Naive thymus-derived CD8-positive, alpha-beta T cell (primary cell): Measurements from ENCODE around the gene EHF. TPM values are rescaled to one million over a fixed set of nuclear protein-coding genes. Genes with fewer than 3 reads are reported as not detected.

Experiments
- ATAC-seq, 2 donors: fragments of 150-1000 bp; cut with Tn5 transposase in 1 of 2; sonication (Bioruptor Pico), chemical (Tn5 transposase) in 1 of 2; 1 replicate in 1 of 2; 2 replicates in 1 of 2; pipeline ENCODE4 v1.10.0; 2021; ENCODE audit warnings: mild to moderate bottlenecking in 2 of 2, moderate library complexity in 2 of 2
- POLR2A ChIA-PET: fragments of 350-600 bp; sonication (Branson Sonifier 250); formaldehyde crosslinking; loops from one replicate; lab custom pipeline; 2021; ENCODE audit warnings: antibody characterized with exemption; lab: Charles Lee
- DNase-seq, 10 donors: peaks; one replicate each; pipeline versions ENCODE4 v3.0.0 to v3.0.0-alpha.2; 2020 to 2022
- H3K27ac Mint-ChIP-seq, 10 donors: one replicate each; pipeline ENCODE4 v1.8.0; 2020 to 2022; ENCODE audit warnings: mild to moderate bottlenecking in 10 of 10, mixed read lengths in 10 of 10, moderate library complexity in 4 of 10, inconsistent platforms in 1 of 10
- H3K27me3 Mint-ChIP-seq, 5 donors: one replicate each; pipeline ENCODE4 v1.8.0; 2021 to 2022; ENCODE audit warnings: mixed read lengths in 5 of 5
- H3K36me3 Mint-ChIP-seq, 3 donors: one replicate each; pipeline ENCODE4 v1.8.0; 2020 to 2022; ENCODE audit warnings: mixed read lengths in 3 of 3, mild to moderate bottlenecking in 2 of 3, inconsistent platforms in 1 of 3
- H3K4me1 Mint-ChIP-seq, 4 donors: one replicate each; pipeline ENCODE4 v1.8.0; 2021 to 2022; ENCODE audit warnings: mixed read lengths in 4 of 4
- H3K4me3 Mint-ChIP-seq, 10 donors: one replicate each; pipeline ENCODE4 v1.8.0; 2020 to 2022; ENCODE audit warnings: mild to moderate bottlenecking in 10 of 10, mixed read lengths in 10 of 10, moderate library complexity in 6 of 10, inconsistent platforms in 1 of 10
- H3K9me3 Mint-ChIP-seq, 9 donors: one replicate each; pipeline ENCODE4 v1.8.0; 2020 to 2022; ENCODE audit warnings: mixed read lengths in 9 of 9, mild to moderate bottlenecking in 3 of 9, inconsistent platforms in 1 of 9, moderate library complexity in 1 of 9
- polyA plus RNA-seq, 3 donors: library from polyadenylated mRNA; unstranded; fragments of 300-500 nt; fragmentation: Illumina TruSeq; gene quantifications; one replicate each; pipeline ENCODE4 v1.2.3, GENCODE V29; 2021
- total RNA-seq, 8 experiments: library from RNA in 2 of 8; stranded (reverse) in 2 of 8; gene quantifications; one replicate each; pipeline ENCODE4 v1.2.3 and lab custom pipeline; 2021 to 2026

The EHF gene
- total RNA-seq (not detected), polyA plus RNA-seq (not detected), total RNA-seq (lab: John Stamatoyannopoulos, UW) (0 to 0.14 (median 0) reads per million in 6 experiments)

DNA sequence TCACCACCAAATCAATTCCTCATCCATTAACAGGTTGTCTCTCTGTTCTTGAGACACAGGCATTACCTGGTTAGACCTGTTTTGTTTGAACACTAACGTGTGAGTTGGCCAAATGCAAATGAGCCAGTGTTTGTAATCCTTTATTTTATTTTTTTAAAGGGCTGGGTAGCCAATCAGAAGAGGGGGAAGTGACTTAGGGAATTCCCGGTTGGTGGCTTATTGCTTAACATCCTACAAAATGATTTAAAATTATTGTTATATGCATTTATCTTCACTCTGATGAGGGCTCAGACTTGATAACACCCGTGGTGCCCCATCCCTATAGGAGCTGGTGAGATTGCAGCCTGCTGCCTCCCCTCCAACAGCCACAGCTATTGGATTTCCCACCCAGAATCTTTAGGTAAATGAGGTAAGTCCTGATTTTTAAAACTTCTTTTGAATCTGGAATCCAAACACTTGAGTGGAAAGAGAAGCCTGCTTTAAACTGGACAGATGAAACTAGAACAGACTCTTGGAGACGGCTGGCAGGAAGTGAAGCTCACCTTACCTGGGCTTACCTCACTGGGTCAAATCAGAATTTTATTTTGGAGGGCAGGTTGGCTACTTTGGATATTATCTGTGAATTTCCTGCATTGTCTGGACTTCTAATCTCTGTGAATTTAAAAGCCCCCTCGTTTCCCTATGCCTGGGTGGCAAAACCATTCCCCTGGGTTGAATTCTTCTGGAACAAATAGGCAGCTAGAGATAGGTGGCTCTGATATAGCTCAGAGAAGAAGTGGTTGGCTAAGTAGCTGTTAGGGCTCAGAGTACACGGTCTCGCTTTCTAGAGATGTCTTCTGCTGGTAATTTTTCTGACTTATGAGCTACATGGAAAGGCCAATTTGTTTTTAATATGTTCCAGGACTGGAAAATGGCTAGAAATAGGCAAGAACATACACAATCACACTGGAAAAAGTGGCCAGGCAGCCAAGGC, at the start of gene EHF:
Gene EHF, plus strand, starts transcription at position 274 of the 973 bp plus-strand sequence. CDS start 21,538 bp downstream, outside the sequence.
- DNase-seq (no peak), ATAC-seq (no peak)
- Mint-ChIP-seq H3K27me3 (peaks cover 15 to 67% (median 23%) of the 10 kb centered on the region in 5 donors), H3K27ac (peak within 1 kb of the TSS in 1 of 10 donors; percentile 19), H3K4me1 (peaks cover 0 to 12% (median under 1%) of the 10 kb centered on the region in 4 donors), H3K4me3 (no peak within 1 kb of the TSS), H3K36me3 (no peaks in the 10 kb centered on the region), H3K9me3 (no peaks in the 10 kb centered on the region)
- POLR2A ChIA-PET = no interaction called here

DNA sequence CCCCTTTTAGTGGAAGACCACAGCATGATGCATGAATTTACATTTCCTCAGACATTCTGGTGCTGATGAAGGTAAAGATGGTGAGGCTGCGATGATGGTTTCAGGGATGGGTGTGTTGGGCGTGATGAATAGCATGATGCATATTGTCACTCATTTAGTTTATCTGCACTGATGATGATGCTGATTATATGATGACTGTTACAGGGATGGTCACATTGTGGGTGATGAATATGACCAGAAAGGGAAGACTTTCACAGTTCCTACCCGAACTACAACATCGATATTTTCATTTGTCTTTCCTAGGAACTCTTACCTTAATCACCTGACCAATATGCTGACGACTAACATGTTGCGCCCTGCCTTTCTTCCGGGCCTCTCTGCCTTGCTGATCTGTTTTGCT, 47.4 kb upstream of the EHF start:
- H3K27me3 Mint-ChIP-seq = peaks cover 33 to 71% (median 42%) of the 10 kb centered on the region in 5 donors
- H3K27ac Mint-ChIP-seq = no peak overlapping the region
- H3K9me3 Mint-ChIP-seq = no peaks in the 10 kb centered on the region
- no peaks in the 10 kb centered on the region for H3K36me3 Mint-ChIP-seq
- H3K4me3 Mint-ChIP-seq = no peak overlapping the region
- DNase-seq (no peak), ATAC-seq (no peak)
- POLR2A ChIA-PET = no interaction called here
- no peaks in the 10 kb centered on the region for H3K4me1 Mint-ChIP-seq

DNA sequence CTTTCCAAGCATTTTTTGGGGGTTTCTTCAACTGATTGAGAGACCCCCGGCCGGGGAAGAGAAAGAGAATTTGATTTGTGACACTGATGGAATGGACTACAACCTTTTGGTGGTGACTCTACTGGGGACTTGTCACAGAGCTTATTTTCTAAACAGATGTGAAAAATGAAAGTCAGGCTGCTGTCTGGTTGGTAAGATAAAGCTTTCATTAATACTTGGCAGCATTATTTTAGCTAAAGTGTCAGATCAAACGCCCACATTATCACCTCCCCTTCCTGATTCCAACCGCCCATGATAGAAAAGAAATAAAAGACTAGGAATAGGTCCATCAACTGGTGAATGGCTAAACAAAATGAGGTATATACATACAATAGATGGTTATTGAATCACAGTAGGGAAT, 45.6 kb upstream of the EHF start:
- no peaks in the 10 kb centered on the region for H3K36me3 Mint-ChIP-seq
- ATAC-seq = no peak
- H3K4me3 Mint-ChIP-seq = no peak overlapping the region
- no peaks in the 10 kb centered on the region for H3K4me1 Mint-ChIP-seq
- H3K9me3 Mint-ChIP-seq = no peaks in the 10 kb centered on the region
- peaks cover 31 to 79% (median 43%) of the 10 kb centered on the region in 5 donors for H3K27me3 Mint-ChIP-seq
- POLR2A ChIA-PET = no interaction called here
- no peak for DNase-seq
- H3K27ac Mint-ChIP-seq = no peak overlapping the region

- no peaks in the 10 kb centered on the region for H3K4me1 Mint-ChIP-seq
- no peak overlapping the region for H3K4me3 Mint-ChIP-seq
- no peaks in the 10 kb centered on the region for H3K9me3 Mint-ChIP-seq
- no peak for ATAC-seq
- peaks cover 29 to 79% (median 41%) of the 10 kb centered on the region in 5 donors for H3K27me3 Mint-ChIP-seq
- POLR2A ChIA-PET = no interaction called here
- H3K27ac Mint-ChIP-seq = no peak overlapping the region
- H3K36me3 Mint-ChIP-seq = no peaks in the 10 kb centered on the region
- no peak for DNase-seq
Observed at GRCh38 chr11:34575671-34576070, 45.2 kb upstream of the EHF start.

- POLR2A ChIA-PET = no interaction called here
- peaks cover 30 to 77% (median 39%) of the 10 kb centered on the region in 5 donors for H3K27me3 Mint-ChIP-seq
- H3K36me3 Mint-ChIP-seq = no peaks in the 10 kb centered on the region
- H3K4me3 Mint-ChIP-seq = no peak overlapping the region
- no peaks in the 10 kb centered on the region for H3K9me3 Mint-ChIP-seq
- no peak for ATAC-seq
- H3K4me1 Mint-ChIP-seq = no peaks in the 10 kb centered on the region
- H3K27ac Mint-ChIP-seq = no peak overlapping the region
- DNase-seq = no peak
Observed at GRCh38 chr11:34576331-34576730, 44.6 kb upstream of the EHF start.

- POLR2A ChIA-PET = interaction anchor here (0.7 kb wide), 1 partner anchor 23 kb away, joined by 3 read pairs; no protein-coding TSS in a partner anchor
- H3K4me3 Mint-ChIP-seq = no peak overlapping the region
- DNase-seq (no peak), ATAC-seq (no peak)
- H3K9me3 Mint-ChIP-seq = no peaks in the 10 kb centered on the region
- H3K27me3 Mint-ChIP-seq = peaks cover 22 to 62% (median 35%) of the 10 kb centered on the region in 5 donors
- H3K27ac Mint-ChIP-seq = no peak overlapping the region
- no peaks in the 10 kb centered on the region for H3K36me3 Mint-ChIP-seq
- peaks cover 2 to 10% (median 4%) of the 10 kb centered on the region in 4 donors for H3K4me1 Mint-ChIP-seq
Observed at GRCh38 chr11:34583818-34584217, 37.1 kb upstream of the EHF start.

DNA sequence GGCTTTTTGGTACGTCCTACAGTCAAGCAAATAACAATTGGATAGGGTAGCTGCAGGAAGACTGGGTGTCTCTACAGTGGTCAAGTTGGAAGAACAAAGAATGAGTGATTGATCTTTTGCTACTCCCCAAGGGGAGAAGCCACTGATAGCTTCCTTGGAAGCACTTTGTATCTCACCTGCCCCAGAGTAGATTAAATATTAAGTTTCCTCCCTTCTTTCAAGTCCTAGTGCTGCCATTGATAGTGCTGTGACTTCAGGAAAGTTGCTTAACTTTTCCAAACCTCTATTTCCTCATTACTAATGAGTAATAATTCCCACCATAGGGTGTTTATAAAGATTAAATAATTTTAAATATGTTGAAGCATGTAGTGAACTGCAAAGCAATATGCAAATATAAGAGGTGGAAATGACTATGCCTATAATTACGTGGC, 35.6 kb upstream of the EHF start:
- Mint-ChIP-seq H3K4me3 (no peak overlapping the region), H3K27me3 (peaks cover 17 to 53% (median 30%) of the 10 kb centered on the region in 5 donors), H3K27ac (no peak overlapping the region), H3K4me1 (peaks cover 2 to 10% (median 4%) of the 10 kb centered on the region in 4 donors), H3K9me3 (no peaks in the 10 kb centered on the region), H3K36me3 (no peaks in the 10 kb centered on the region)
- DNase-seq (no peak), ATAC-seq (no peak)
- POLR2A ChIA-PET = no interaction called here

GRCh38 chr11:34585735-34586487, 35.0 kb upstream of the EHF start:
- Mint-ChIP-seq H3K9me3 (no peaks in the 10 kb centered on the region), H3K36me3 (no peaks in the 10 kb centered on the region), H3K4me1 (peaks cover 2 to 10% (median 4%) of the 10 kb centered on the region in 4 donors), H3K27me3 (peaks cover 15 to 47% (median 25%) of the 10 kb centered on the region in 5 donors), H3K4me3 (no peak overlapping the region), H3K27ac (no peak overlapping the region)
- DNase-seq (peak in 4 of 10 donors; percentile 4 to 54 (median 50)), ATAC-seq (no peak)
- POLR2A ChIA-PET = no interaction called here

DNA sequence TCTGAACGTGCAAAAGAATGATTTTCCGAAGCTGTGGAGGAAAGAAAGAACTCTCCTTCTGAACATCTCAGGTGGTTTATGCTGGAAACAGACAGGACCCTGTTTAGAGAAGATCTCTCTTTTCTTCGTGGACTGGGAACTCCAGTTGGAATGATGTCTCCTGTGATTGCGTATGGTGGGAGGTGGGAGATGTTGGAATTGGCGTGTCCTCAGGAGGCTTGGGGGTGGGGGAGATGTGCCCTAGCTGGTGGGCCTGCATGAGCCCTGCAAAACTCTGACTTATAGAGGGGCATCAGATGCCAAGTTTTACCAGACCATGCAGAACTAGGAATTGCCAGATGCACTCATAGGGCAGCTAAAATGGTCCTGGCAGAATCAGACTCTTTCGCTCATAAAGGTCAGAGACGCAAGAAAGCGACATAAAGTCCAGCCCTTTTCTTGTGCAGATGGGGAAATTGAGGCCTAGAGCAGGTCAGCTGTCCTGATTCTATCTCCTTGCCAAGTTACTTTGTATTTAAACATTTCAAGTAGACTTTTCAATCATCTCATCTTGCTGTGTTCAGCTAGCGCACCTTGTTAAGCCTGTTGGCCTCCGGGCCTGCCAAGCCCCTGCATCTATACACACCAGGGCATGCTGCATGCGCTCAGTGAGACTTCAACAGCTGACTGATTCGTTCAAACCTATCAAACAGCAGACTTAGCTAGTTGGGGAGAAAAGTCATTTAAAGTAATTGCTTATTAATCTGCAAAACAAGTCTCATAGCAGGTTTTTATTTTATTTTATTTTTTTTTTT, 34.2 kb upstream of the EHF start:
- DNase-seq (no peak), ATAC-seq (no peak)
- Mint-ChIP-seq H3K36me3 (no peaks in the 10 kb centered on the region), H3K4me1 (peaks cover 2 to 10% (median 4%) of the 10 kb centered on the region in 4 donors), H3K4me3 (no peak overlapping the region), H3K9me3 (no peaks in the 10 kb centered on the region), H3K27me3 (peaks cover 15 to 44% (median 21%) of the 10 kb centered on the region in 5 donors), H3K27ac (no peak overlapping the region)
- POLR2A ChIA-PET = interaction anchor here (0.7 kb wide), 1 partner anchor 763 kb away, joined by 4 read pairs; no protein-coding TSS in a partner anchor

DNA sequence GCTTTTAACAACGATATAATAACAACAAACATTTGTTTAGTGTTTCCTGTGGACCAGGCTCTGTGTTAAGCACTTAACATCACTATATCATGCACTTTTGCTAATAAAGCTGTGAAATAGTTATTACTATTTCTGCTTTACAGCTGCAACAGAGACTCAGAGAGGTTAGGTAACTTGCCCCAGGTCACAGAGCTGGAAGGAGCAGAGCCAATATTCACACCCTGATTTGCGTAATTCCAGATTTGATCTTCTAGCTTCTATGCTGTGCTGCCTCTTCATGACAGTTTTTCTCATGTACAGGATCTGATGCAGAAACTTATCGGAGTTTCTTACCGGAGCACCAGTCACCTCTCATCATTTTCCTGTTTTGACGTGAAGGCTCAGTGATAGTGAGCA, 33.6 kb upstream of the EHF start:
- H3K4me1 Mint-ChIP-seq = peaks cover 2 to 10% (median 4%) of the 10 kb centered on the region in 4 donors
- POLR2A ChIA-PET = interaction anchor here (0.7 kb wide), 1 partner anchor 762 kb away, joined by 4 read pairs; no protein-coding TSS in a partner anchor
- ATAC-seq (no peak), DNase-seq (no peak)
- H3K36me3 Mint-ChIP-seq = no peaks in the 10 kb centered on the region
- H3K27ac Mint-ChIP-seq = no peak overlapping the region
- H3K9me3 Mint-ChIP-seq = no peaks in the 10 kb centered on the region
- H3K27me3 Mint-ChIP-seq = peaks cover 14 to 48% (median 22%) of the 10 kb centered on the region in 5 donors
- H3K4me3 Mint-ChIP-seq = no peak overlapping the region

DNA sequence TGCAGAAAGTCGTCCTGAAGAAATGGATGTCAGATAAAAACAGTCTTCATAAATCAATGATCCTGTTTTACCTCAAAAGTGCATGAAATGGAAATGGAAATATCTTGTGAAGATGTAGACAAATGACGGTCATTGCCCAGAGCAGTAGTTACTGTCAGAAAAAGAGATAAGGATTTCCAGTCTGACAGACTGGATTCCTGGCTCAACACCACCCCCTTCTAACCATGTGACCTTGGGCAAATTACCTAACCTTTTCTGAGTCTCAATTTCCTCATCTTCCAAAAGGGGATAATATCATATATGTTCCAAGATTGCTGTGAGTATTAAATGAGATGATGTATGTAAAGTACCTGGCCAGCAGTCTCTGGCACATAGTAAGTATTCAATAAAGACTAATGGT, 32.9 kb upstream of the EHF start:
- H3K9me3 Mint-ChIP-seq = peaks cover 0 to 7% (median 3%) of the 10 kb centered on the region in 9 donors
- H3K36me3 Mint-ChIP-seq = peaks cover 0 to 6% (median 0%) of the 10 kb centered on the region in 3 donors
- ATAC-seq = no peak
- no peak overlapping the region for H3K4me3 Mint-ChIP-seq
- no peak overlapping the region for H3K27ac Mint-ChIP-seq
- peaks cover 2 to 10% (median 4%) of the 10 kb centered on the region in 4 donors for H3K4me1 Mint-ChIP-seq
- no peak for DNase-seq
- H3K27me3 Mint-ChIP-seq = peaks cover 17 to 56% (median 28%) of the 10 kb centered on the region in 5 donors
- POLR2A ChIA-PET = no interaction called here

GRCh38 chr11:34588701-34589100, 32.2 kb upstream of the EHF start:
- Mint-ChIP-seq H3K27me3 (peaks cover 18 to 57% (median 32%) of the 10 kb centered on the region in 5 donors), H3K9me3 (peaks cover under 1 to 13% (median 8%) of the 10 kb centered on the region in 9 donors), H3K4me3 (no peak overlapping the region), H3K4me1 (peaks cover 3 to 10% (median 4%) of the 10 kb centered on the region in 4 donors), H3K36me3 (peaks cover 0 to 10% (median 0%) of the 10 kb centered on the region in 3 donors), H3K27ac (no peak overlapping the region)
- POLR2A ChIA-PET = no interaction called here
- ATAC-seq = no peak
- DNase-seq = no peak
